Nephron (organoid): ENCODE measurements around the gene BCKDHA.
A peak's percentile ranks its signal among the peaks of the same experiment; 100 is the strongest.

Experiments used
- H3K27ac Mint-ChIP-seq, 3 experiments: 2 replicates each; pipeline ENCODE4 v1.8.0; 2020; ENCODE audit warnings: mixed read lengths in 3 of 3, mild to moderate bottlenecking in 2 of 3, moderate library complexity in 1 of 3
- H3K27me3 Mint-ChIP-seq: 2 replicates; pipeline ENCODE4 v1.8.0; 2021; ENCODE audit warnings: low read depth, mild to moderate bottlenecking, moderate library complexity, mixed read lengths
- H3K36me3 Mint-ChIP-seq: 2 replicates; pipeline ENCODE4 v1.8.0; 2020; ENCODE audit warnings: low read depth, mixed read lengths
- H3K4me1 Mint-ChIP-seq: 2 replicates; pipeline ENCODE4 v1.8.0; 2020; ENCODE audit warnings: mixed read lengths
- H3K4me3 Mint-ChIP-seq, 3 experiments: 2 replicates each; pipeline ENCODE4 v1.8.0; 2020; ENCODE audit warnings: mild to moderate bottlenecking in 3 of 3, mixed read lengths in 3 of 3, moderate library complexity in 2 of 3
- H3K9me3 Mint-ChIP-seq: 2 replicates; pipeline ENCODE4 v1.8.0; 2020; ENCODE audit warnings: mixed read lengths
- CTCF ChIP-seq, 3 experiments: fragments of 200-600 bp; sonication (generic); IDR thresholded peaks; one replicate each; pipeline ENCODE4 v1.5.0; 2021; ENCODE audit warnings: antibody characterized with exemption in 3 of 3; ENCODE audit not compliant: unreplicated experiment in 3 of 3

BCKDHA gene

GRCh38 chr19:41353466-41354342 is 43.9 kb upstream of the BCKDHA start, which contains the start of gene TGFB1:
Gene TGFB1 (minus strand): TSS chr19:41353922. CDS start chr19:41353044, 878 bp downstream.
- peak within 1 kb of the TSS; percentile 88 to 96 (median 95) for H3K4me3 Mint-ChIP-seq
- no peaks in the 10 kb centered on the region for H3K36me3 Mint-ChIP-seq
- peaks cover 26% of the 10 kb centered on the region for H3K4me1 Mint-ChIP-seq
- peak within 1 kb of the TSS; percentile 58 to 94 (median 61) for H3K27ac Mint-ChIP-seq
- no peaks in the 10 kb centered on the region for H3K9me3 Mint-ChIP-seq
- H3K27me3 Mint-ChIP-seq = peaks cover 53% of the 10 kb centered on the region
- peak; percentile 81 to 92 (median 82) for TF ChIP-seq CTCF (IDR thresholded peaks at IDR 0.05; ENCODE audit: unreplicated experiment in 3 of 3)

GRCh38 chr19:41354343-41354953 is 43.2 kb upstream of the BCKDHA start:
- Mint-ChIP-seq H3K27me3 (peaks cover 45% of the 10 kb centered on the region), H3K4me3 (peak overlapping the region; percentile 81 to 91 (median 83)), H3K36me3 (no peaks in the 10 kb centered on the region), H3K9me3 (no peaks in the 10 kb centered on the region), H3K27ac (peak overlapping the region in 2 of 3 experiments; percentile 61 to 94), H3K4me1 (peaks cover 26% of the 10 kb centered on the region)
- peak in 1 of 3 experiments; percentile 5 for TF ChIP-seq CTCF (IDR thresholded peaks at IDR 0.05; ENCODE audit: unreplicated experiment in 3 of 3)

- H3K27ac Mint-ChIP-seq = peak overlapping the region; percentile 9 to 70 (median 47)
- no peak for TF ChIP-seq CTCF (IDR thresholded peaks at IDR 0.05; ENCODE audit: unreplicated experiment in 3 of 3)
- peaks cover 39% of the 10 kb centered on the region for H3K27me3 Mint-ChIP-seq
Measured at GRCh38 chr19:41355035-41355434, 42.6 kb upstream of the BCKDHA start.

GRCh38 chr19:41355802-41356201 is 41.8 kb upstream of the BCKDHA start:
- no peak for TF ChIP-seq CTCF (IDR thresholded peaks at IDR 0.05; ENCODE audit: unreplicated experiment in 3 of 3)
- no peaks in the 10 kb centered on the region for H3K9me3 Mint-ChIP-seq
- H3K27ac Mint-ChIP-seq = peak overlapping the region in 1 of 3 experiments; percentile 26
- peak overlapping the region; percentile 82 to 84 (median 82) for H3K4me3 Mint-ChIP-seq
- peaks cover 22% of the 10 kb centered on the region for H3K4me1 Mint-ChIP-seq
- peaks cover 32% of the 10 kb centered on the region for H3K27me3 Mint-ChIP-seq
- no peaks in the 10 kb centered on the region for H3K36me3 Mint-ChIP-seq

More at GRCh38 chr19:41355035-41355434, 42.6 kb upstream of the BCKDHA start:
- Mint-ChIP-seq H3K9me3 (no peaks in the 10 kb centered on the region), H3K4me3 (peak overlapping the region; percentile 82 to 84 (median 82)), H3K36me3 (no peaks in the 10 kb centered on the region), H3K4me1 (peaks cover 26% of the 10 kb centered on the region)

GRCh38 chr19:41356984-41357739 is 40.5 kb upstream of the BCKDHA start:
- Mint-ChIP-seq H3K4me3 (peak overlapping the region in 2 of 3 experiments; percentile 20 to 48), H3K9me3 (no peaks in the 10 kb centered on the region), H3K27me3 (peaks cover 21% of the 10 kb centered on the region), H3K4me1 (peaks cover 12% of the 10 kb centered on the region), H3K27ac (no peak overlapping the region), H3K36me3 (no peaks in the 10 kb centered on the region)
- no peak for TF ChIP-seq CTCF (IDR thresholded peaks at IDR 0.05; ENCODE audit: unreplicated experiment in 3 of 3)
